B cell (primary cell): ENCODE results near the gene RABEPK.

ENCODE experiments used
- EZH2 ChIP-seq: IDR thresholded peaks from 2 replicates; pipeline ENCODE4 v1.6.1; 2012; ENCODE audit warnings: borderline replicate concordance, low read depth, mild to moderate bottlenecking, moderate library complexity, low read length; ENCODE audit not compliant: insufficient read depth, poor library complexity, severe bottlenecking
- TF ChIP-seq, protein P1 (sequence below): fragments of 200-600 bp; IDR thresholded peaks from one replicate; pipeline ENCODE4 v1.8.0; 2022; ENCODE audit warnings: antibody characterized with exemption, mild to moderate bottlenecking

DNA sequence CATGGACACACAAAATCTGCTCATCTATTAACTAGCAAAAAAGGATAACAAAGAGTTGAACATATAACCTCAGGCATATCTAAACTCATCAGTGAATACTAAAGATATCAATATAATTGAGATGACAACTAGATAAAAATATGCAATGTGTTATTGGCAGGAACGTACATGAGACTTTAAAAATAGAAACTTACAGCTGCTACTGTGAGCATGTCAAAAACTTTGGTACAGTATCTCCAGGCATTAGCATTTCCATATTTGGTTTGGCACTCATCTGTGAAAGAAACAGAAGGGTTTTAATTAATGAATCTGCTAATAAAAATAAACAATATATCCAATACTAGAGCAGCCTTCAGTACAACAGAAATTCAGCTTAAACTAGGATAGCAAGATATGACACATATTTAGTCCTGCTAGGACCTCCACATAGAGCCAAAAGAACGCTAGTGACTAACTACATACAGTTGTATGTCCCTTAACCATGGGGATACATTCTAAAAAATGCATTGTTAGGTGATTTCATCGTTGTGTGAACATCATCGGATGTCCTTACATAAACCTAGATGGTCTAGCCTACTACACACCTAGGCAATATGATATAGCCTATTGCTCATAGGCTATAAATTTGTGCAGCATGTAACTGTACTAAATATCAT, 46.5 kb upstream of the RABEPK start:
- TF ChIP-seq, protein P1, sequence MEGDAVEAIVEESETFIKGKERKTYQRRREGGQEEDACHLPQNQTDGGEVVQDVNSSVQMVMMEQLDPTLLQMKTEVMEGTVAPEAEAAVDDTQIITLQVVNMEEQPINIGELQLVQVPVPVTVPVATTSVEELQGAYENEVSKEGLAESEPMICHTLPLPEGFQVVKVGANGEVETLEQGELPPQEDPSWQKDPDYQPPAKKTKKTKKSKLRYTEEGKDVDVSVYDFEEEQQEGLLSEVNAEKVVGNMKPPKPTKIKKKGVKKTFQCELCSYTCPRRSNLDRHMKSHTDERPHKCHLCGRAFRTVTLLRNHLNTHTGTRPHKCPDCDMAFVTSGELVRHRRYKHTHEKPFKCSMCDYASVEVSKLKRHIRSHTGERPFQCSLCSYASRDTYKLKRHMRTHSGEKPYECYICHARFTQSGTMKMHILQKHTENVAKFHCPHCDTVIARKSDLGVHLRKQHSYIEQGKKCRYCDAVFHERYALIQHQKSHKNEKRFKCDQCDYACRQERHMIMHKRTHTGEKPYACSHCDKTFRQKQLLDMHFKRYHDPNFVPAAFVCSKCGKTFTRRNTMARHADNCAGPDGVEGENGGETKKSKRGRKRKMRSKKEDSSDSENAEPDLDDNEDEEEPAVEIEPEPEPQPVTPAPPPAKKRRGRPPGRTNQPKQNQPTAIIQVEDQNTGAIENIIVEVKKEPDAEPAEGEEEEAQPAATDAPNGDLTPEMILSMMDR, result no peak
- TF ChIP-seq EZH2, result no peak
